ENCODE measurements around the gene SETBP1. TPM values are rescaled to one million over a fixed set of nuclear protein-coding genes. Genes with fewer than 3 reads are reported as not detected.

Gene SETBP1
- polyA plus RNA-seq, 1 donor, result 35.3 TPM

- DNase-seq, result no peak
These were observed 191.1 kb downstream of the SETBP1 start for GRCh38 chr18:44871771-44872170.

DNA sequence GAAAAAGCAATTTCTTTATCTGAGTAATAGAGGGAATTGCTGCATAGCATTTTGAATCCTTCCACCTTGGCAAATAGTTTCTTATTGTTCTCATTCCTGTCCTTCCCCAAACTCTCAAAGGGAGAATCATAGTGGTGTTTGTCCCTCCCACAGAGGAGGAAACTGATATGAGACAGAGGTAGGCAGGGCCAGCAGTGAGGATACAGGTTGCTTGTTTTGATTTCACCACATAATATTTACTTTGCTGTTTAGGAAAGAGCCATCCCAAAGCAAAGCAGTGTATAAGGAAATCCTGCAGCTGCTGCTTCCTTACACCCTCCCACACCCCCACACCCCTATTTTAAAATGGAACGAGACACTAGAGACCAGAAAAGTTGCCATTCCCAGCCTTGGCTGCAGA is 195.3 kb downstream of the SETBP1 start:
- no peak for DNase-seq

- DNase-seq, result no peak
These were observed 196.1 kb downstream of the SETBP1 start for GRCh38 chr18:44876755-44877154.

GRCh38 chr18:44878335-44878734 is 197.6 kb downstream of the SETBP1 start:
- DNase-seq, result no peak

DNA sequence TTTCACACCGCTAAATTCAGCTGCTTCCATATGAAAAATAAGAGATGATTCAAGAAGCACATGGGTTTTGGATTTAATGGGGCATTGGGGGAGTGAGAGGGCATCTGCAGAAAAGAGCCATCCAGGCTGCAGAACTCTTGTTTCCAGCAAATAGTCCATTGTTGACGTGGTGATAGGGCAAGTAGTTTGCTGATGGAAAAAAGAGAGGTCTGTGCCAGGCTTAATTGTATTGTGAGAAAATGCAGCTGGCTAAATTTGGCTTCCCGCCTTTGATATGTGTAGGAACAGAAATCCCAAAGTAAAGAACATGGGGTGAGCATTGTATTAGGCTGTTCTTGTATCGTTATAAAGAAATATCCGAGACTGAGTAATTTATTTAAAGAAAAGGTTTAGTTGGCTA is 199.5 kb downstream of the SETBP1 start:
- no peak for DNase-seq

- DNase-seq, result no peak
These were observed 200.9 kb downstream of the SETBP1 start for GRCh38 chr18:44881461-44882162.

DNA sequence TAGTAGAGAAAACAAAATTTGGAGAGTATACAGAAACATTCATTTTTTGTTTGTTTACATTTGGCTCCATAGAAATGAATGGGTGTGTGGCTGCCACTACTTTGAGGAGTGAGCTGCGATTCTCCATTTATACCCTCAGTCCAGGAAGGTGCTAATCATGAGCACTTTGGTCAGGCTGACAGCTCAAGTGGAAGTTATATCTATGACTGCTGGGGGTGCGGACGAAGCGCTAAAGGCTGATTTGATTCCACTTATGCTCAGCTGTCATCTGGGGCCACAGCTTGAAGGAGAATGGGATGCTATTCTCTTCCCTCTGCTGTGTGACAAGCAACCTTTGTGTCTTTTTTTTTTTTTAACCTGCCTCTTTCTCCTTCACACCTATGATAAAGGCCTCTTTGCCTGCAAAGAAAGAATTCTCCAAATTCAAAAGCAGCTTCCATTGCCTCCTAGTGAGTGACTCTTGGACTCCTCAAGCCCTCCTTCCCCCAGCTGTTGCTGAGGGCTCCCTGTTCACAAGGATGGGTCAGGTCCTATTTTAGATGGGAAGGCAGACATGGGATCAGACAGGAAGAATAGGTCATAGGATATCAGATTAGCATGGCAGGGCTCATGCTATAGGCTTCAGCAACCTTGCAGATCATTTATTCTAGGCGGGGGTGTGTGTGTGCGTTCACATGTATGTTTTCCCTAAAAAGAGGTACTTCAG is 201.6 kb downstream of the SETBP1 start:
- DNase-seq, result no peak

DNA sequence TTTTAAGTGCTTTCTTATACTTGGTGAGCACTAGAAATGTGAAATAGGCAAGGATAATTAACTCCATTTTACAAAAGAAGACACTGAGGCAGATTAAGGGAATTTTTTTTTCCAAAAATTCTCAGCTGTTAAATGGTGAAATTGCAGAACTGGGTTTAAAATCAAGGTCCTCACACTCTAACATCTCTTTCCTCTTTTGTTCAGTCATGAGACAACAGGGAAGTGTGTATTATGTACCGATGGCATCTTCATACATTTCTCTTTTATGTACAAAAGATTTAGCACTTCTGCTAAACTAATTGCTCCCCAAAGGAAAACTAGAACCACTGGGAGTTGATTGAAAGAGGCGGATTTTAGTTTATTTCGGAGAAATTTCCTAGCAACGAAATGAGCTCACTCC is 203.0 kb downstream of the SETBP1 start:
- DNase-seq, result no peak

DNA sequence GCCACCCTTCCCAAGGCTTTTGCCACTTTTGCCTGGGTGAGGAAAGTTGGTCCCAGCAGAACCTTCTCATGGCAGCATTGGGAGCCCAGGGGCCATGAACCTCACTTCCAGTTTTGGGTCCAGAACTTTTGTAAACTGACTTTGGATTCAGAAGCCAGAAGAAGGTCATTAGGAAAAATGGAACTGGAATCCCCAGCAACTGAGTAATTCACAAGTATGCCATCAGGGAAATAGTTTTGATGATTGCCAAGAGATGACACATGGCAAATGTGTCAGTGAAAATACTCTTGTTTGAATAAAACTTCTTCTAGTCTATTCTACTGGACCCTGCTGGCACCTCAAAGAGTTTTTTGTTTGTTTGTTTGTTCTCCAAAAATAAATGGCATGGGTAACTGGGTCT is 203.7 kb downstream of the SETBP1 start:
- no peak for DNase-seq

GRCh38 chr18:44885507-44885906 is 204.8 kb downstream of the SETBP1 start:
- DNase-seq, result no peak

DNA sequence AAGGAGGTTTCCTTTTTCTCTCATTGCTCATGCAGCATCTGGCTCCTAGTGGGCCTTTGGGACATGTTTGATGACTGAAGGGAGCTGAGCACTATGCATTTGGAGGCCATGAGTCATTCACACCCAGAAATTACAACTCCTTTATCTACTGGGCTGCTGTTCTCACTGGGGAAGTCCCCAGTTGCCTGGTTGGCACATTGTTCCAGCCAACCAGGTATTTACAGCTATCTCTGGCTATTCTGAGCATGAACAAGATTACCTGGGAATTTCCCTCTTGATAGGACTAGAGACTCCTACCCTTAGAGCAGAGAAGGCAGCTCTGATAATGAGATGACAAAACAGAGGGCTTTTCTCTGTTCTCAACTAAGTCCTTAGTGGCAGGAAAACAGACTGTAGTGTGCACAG is 206.5 kb downstream of the SETBP1 start:
- DNase-seq, result no peak

- DNase-seq, result no peak
These were observed 208.4 kb downstream of the SETBP1 start for GRCh38 chr18:44889111-44889510.

- DNase-seq, result no peak
These were observed 212.5 kb downstream of the SETBP1 start for GRCh38 chr18:44893045-44893706.

DNA sequence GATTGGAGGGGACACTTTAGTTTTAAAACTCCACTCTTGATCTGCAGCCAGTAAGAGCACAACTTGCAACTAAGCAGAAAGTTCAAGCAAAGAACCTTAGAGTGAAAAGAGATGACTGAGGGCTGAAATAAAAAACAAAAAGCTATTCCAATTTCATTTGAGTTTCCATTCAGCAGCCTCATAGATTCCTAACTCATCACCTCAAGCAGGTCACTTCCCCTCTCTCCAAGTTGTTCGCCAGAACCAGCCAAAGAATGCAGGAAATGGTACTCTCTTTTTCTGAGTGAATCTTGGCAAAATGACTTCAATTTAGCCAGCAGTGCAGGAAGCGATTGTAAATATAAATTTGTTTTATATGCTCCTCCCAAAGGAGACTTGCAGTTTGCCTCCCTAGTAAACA is 213.3 kb downstream of the SETBP1 start:
- no peak for DNase-seq

- no peak for DNase-seq
These were observed 214.6 kb downstream of the SETBP1 start for GRCh38 chr18:44895176-44895798.

GRCh38 chr18:44896846-44897245 is 216.2 kb downstream of the SETBP1 start:
- no peak for DNase-seq

DNA sequence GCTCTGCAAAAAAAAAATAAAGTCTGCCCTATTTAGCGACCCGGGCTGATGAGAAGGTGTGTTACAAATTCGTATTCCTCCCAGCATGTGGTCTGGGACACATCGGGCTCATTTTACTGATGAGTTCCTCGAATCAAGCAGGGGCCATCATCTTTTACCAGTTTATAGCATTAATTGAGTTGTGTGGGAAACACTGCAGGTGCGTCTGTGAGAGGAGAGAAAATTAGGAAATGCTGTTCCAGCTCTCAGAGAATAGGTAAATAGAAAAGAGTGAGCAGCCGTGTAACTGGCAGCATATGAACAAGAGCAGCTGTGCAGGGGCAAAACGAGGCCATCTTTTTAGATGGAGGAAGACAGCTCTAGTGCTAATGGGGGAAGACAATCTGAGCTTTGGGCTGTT is 216.7 kb downstream of the SETBP1 start:
- no peak for DNase-seq

DNA sequence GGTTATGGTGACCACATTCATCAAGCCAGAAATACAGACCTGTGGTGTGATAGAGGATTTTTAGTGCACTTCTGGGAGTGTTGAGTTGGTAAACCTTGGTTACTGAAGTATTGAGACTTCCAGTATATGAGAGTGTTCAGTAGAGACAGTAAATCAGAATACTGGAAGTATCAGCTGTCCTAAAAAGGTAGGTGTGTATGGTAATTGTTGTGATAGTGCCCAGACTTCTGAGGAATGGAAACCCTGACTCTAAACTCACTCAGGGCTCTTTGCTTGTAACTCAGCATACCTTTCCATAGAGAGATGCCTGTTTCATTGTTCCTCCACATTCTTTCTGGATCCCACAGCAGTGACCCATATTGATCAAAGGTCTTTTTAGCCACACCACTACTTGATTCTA is 217.1 kb downstream of the SETBP1 start:
- no peak for DNase-seq

GRCh38 chr18:44898498-44898897 is 217.8 kb downstream of the SETBP1 start:
- no peak for DNase-seq

DNA sequence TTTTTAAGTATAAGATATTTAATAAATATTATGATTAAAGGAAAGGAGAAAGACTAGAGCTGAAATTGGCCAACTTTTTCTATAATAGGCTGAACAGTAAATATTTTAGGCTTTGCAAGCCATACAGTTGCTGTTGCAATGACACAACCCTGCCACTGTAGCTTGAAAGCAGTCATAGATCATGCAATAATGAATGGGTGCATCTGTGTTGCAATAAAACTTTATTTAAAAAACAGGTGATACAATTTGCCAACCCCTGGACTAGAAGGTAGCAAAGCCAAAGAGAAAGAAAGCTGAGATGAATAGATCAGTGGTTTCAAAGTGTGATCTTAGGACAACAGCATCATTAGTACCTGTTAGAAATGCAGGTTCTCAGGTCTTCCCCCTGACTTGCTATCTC is 219.1 kb downstream of the SETBP1 start:
- no peak for DNase-seq

DNA sequence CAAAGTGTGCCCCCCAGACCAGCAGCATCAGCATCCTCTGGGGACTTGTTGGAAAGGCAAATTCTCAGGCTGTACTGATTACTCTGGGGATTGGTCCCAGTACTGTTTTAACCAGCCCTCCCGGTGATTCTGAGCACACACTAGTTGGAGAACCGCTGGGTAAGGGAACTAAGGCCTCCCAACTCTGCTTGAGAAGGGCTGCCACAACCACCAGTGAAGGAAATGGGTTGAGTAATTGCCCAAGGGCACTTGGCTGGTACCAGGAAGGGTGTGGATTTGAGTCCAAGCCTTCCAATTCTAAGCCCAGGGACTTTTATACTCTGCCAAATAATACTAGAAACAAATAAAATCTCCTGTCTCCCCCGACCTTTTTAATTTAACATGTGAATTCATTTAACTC is 219.9 kb downstream of the SETBP1 start:
- DNase-seq, result no peak

- no peak for DNase-seq
These were observed 220.6 kb downstream of the SETBP1 start for GRCh38 chr18:44901283-44901682.

DNA sequence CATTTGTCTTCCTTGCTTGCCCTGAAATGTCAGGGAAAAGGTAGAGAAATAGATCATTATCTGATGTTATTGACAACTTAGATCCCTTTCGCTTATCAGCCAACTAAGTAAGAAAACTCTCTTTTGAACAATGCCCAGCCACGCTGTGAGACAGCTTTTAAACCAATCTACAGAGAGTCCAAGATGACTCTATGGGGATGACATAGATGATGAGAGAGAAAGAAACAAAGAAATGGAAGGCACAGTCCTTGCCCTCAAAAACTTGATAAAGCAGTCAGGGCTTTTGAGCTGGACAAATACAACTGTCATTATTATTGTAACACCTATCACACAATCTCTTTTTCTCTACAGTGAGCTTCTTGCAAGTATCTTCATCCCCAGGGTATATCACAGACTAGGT is 222.6 kb downstream of the SETBP1 start:
- DNase-seq, result no peak

All from left kidney (tissue), 2 donors.